Tibial nerve (tissue), 4 donors: ENCODE results near the gene POU6F2. TPM values are rescaled to one million over a fixed set of nuclear protein-coding genes. Genes with fewer than 3 reads are reported as not detected.

Experiments used
- DNase-seq, 2 donors: peaks; one replicate each; pipeline ENCODE4 v3.0.0-alpha.2; 2019; ENCODE audit warnings: low spot score in 2 of 2
- H3K27ac ChIP-seq, 4 donors: fragments of 200-600 bp; sonication (generic) in 3 of 4; one replicate each; pipeline ENCODE4 v1.5.1; 2017 to 2019; ENCODE audit warnings: mild to moderate bottlenecking in 1 of 4
- H3K27me3 ChIP-seq, 2 donors: fragments of 200-600 bp; sonication (generic) in 1 of 2; one replicate each; pipeline versions ENCODE4 v1.5.1 to v1.6.0; 2017 to 2019
- H3K36me3 ChIP-seq, 3 donors: fragments of 200-600 bp; sonication (generic); one replicate each; pipeline ENCODE4 v1.5.1; 2018 to 2019
- H3K4me1 ChIP-seq, 4 donors: fragments of 200-600 bp; sonication (generic) in 3 of 4; one replicate each; pipeline ENCODE4 v1.5.1; 2017 to 2019
- H3K4me3 ChIP-seq, 4 donors: fragments of 200-600 bp; sonication (generic) in 3 of 4; one replicate each; pipeline ENCODE4 v1.5.1; 2017 to 2019; ENCODE audit warnings: mild to moderate bottlenecking in 1 of 4, moderate library complexity in 1 of 4
- H3K9me3 ChIP-seq, 4 donors: fragments of 200-600 bp; sonication (generic) in 3 of 4; one replicate each; pipeline ENCODE4 v1.5.1; 2017 to 2019
- EP300 ChIP-seq, 2 donors: sonication (generic); formaldehyde crosslinking; IDR thresholded peaks; one replicate each; pipeline ENCODE4 v1.6.1; 2017; ENCODE audit warnings: antibody characterized with exemption in 2 of 2, mild to moderate bottlenecking in 1 of 2
- POLR2A ChIP-seq, 2 donors: fragments of 450-650 bp; IDR thresholded peaks; one replicate each; pipeline ENCODE4 v1.6.1; 2017; ENCODE audit warnings: antibody characterized with exemption in 2 of 2, mild to moderate bottlenecking in 2 of 2, moderate library complexity in 2 of 2
- WGBS, 2 donors: methylation state at CpG; one replicate each; pipeline ENCODE4 v1.1.5; 2018; 5-methylcytosine and 5-hydroxymethylcytosine counted together
- small RNA-seq: library from RNA; depleted of rRNA; stranded (forward); fragments of <200 nt; gene quantifications from one replicate; pipeline ENCODE3, GENCODE V24; 2016
- total RNA-seq, 4 donors: library from RNA; depleted of rRNA; stranded (reverse); fragments of >200 nt; gene quantifications; one replicate each; pipeline ENCODE4 v1.1.0, GENCODE V29; 2016
- TF ChIP-seq, protein P1 (sequence below), 5 experiments: fragments of 200-600 bp in 3 of 5; fragments of 450-650 bp in 2 of 5; sonication (generic) in 3 of 5; IDR thresholded peaks; one replicate each; pipeline ENCODE4 v1.5.1; 2016 to 2019; ENCODE audit warnings: antibody characterized with exemption in 5 of 5, mild to moderate bottlenecking in 3 of 5, moderate library complexity in 2 of 5

Gene POU6F2
- total RNA-seq, 4 donors from 2014 or later = 0.21 to 1.8 (median 1.3) TPM

DNA sequence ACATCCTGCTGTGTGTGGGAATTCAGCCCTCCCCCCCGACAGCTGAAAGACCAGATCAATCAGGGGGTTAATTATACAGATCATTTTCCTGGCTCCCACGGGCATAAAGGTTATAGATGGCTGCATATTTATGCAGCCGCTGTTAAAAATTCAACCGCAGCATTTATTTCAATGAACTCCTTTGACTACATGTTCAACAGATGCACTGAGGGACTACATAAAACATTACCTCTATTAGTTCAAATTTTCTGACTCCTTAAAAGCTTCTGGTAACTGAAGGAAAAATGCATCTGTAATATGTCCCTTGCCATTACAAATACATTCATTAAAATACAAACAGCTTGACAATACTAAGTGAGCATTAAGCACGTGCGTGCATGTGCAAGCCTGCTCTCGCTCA, 538.8 kb downstream of the POU6F2 start:
- no peaks in the 10 kb centered on the region for H3K9me3 ChIP-seq

DNA sequence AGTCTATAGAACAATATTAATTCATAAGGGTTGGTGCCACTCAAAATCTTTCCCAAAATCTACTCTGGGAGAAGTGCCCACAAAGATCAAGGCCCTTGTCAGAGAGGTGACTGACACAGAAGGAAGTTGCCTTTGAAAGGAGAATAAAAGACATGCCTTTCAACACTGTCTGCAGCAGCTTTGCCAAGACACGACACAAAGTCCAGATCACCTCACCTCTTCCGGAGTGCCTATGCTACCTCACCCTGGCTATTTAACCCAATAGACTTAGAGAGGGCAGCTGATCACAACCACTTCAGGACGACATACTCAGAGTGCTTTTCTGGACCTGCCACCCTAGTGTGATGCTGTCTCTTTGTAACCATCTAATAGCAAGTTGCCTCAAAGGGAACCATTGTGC, 539.5 kb downstream of the POU6F2 start:
- Histone ChIP-seq H3K4me3 (no peak overlapping the region), H3K27me3 (no peaks in the 10 kb centered on the region), H3K36me3 (no peaks in the 10 kb centered on the region), H3K9me3 (no peaks in the 10 kb centered on the region), H3K4me1 (peaks cover 0 to 3% (median 0%) of the 10 kb centered on the region in 4 donors), H3K27ac (no peak overlapping the region)
- no peak for DNase-seq
- WGBS, 2 donors = 75 to 76% methylated on average over 3 of the region's 3 CpGs
- TF ChIP-seq, protein P1, sequence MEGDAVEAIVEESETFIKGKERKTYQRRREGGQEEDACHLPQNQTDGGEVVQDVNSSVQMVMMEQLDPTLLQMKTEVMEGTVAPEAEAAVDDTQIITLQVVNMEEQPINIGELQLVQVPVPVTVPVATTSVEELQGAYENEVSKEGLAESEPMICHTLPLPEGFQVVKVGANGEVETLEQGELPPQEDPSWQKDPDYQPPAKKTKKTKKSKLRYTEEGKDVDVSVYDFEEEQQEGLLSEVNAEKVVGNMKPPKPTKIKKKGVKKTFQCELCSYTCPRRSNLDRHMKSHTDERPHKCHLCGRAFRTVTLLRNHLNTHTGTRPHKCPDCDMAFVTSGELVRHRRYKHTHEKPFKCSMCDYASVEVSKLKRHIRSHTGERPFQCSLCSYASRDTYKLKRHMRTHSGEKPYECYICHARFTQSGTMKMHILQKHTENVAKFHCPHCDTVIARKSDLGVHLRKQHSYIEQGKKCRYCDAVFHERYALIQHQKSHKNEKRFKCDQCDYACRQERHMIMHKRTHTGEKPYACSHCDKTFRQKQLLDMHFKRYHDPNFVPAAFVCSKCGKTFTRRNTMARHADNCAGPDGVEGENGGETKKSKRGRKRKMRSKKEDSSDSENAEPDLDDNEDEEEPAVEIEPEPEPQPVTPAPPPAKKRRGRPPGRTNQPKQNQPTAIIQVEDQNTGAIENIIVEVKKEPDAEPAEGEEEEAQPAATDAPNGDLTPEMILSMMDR (IDR thresholded peaks at IDR 0.05) = no peak
- no peak for TF ChIP-seq EP300 (IDR thresholded peaks at IDR 0.05)
- no peak for TF ChIP-seq POLR2A (IDR thresholded peaks at IDR 0.05)

More for the DNA sequence above, 538.8 kb downstream of the POU6F2 start:
- Histone ChIP-seq H3K4me3 (no peak overlapping the region), H3K4me1 (peaks cover 0 to 3% (median 0%) of the 10 kb centered on the region in 4 donors), H3K36me3 (no peaks in the 10 kb centered on the region), H3K27ac (no peak overlapping the region), H3K27me3 (no peaks in the 10 kb centered on the region)
- WGBS, 2 donors = 44 to 49% methylated on average over 7 of the region's 7 CpGs
- TF ChIP-seq EP300 (IDR thresholded peaks at IDR 0.05) (no peak), POLR2A (IDR thresholded peaks at IDR 0.05) (no peak)
- TF ChIP-seq, protein P1 (IDR thresholded peaks at IDR 0.05) = no peak
- DNase-seq = no peak

Small RNA genes within 50 kb of the gene (small RNA-seq; reads per million reads assigned to genes)
- gene SNORA20B = 0.57 reads per million

Other genes with a start within 250 kb of the POU6F2 start
- gene VPS41, start 68.7 kb upstream of the POU6F2 start, total RNA-seq = 10 to 100 TPM; 31.2 to 47.5 (median 47.2) TPM